HG02981 (cell line): Measurements from ENCODE around the gene GARRE1.
"Not testable (repeated sequence)": the region's sequence is repeated elsewhere in the genome, so short reads cannot be mapped to it uniquely, and the experiment has no call there.

Experiments
- ATAC-seq: cut with Tn5 transposase; IDR thresholded peaks from one replicate; pipeline ENCODE4 v1.9.1; 2021; ENCODE audit warnings: mild to moderate bottlenecking, moderate library complexity; ENCODE audit not compliant: unreplicated experiment

GARRE1 gene

GRCh38 chr19:34254046-34254697 is at the start of gene GARRE1:
Gene GARRE1 (plus strand): TSS chr19:34254554. CDS start chr19:34300474, 45,920 bp downstream.
- peak; percentile 90 for ATAC-seq

GRCh38 chr19:34205324-34205723 is 49.0 kb upstream of the GARRE1 start:
- not testable (repeated sequence) for ATAC-seq

GRCh38 chr19:34208291-34208884 is 46.0 kb upstream of the GARRE1 start:
- ATAC-seq: no peak

- no peak for ATAC-seq
These were observed 44.6 kb upstream of the GARRE1 start for GRCh38 chr19:34209726-34210125.

GRCh38 chr19:34213283-34213682 is 41.1 kb upstream of the GARRE1 start:
- no peak for ATAC-seq

- no peak for ATAC-seq
These were observed 40.3 kb upstream of the GARRE1 start for GRCh38 chr19:34214040-34214439.

GRCh38 chr19:34215006-34215665 is 39.2 kb upstream of the GARRE1 start:
- no peak for ATAC-seq

- no peak for ATAC-seq
These were observed 38.7 kb upstream of the GARRE1 start for GRCh38 chr19:34215666-34216038.

- not testable (repeated sequence) for ATAC-seq
These were observed 37.6 kb upstream of the GARRE1 start for GRCh38 chr19:34216745-34217219.

- ATAC-seq: peak; percentile 74
These were observed 36.2 kb upstream of the GARRE1 start for GRCh38 chr19:34217952-34218817.

GRCh38 chr19:34218818-34219164 is 35.6 kb upstream of the GARRE1 start:
- no peak for ATAC-seq

- no peak for ATAC-seq
These were observed 33.8 kb upstream of the GARRE1 start for GRCh38 chr19:34220472-34221063.

- ATAC-seq: no peak
These were observed 32.0 kb upstream of the GARRE1 start for GRCh38 chr19:34222386-34222785.

- no peak for ATAC-seq
These were observed 29.2 kb upstream of the GARRE1 start for GRCh38 chr19:34224996-34225658.

- no peak for ATAC-seq
These were observed 28.7 kb upstream of the GARRE1 start for GRCh38 chr19:34225659-34226015.

- ATAC-seq: no peak
These were observed 28.3 kb upstream of the GARRE1 start for GRCh38 chr19:34226036-34226435.

- ATAC-seq: no peak
These were observed 26.0 kb upstream of the GARRE1 start for GRCh38 chr19:34228347-34228746.

GRCh38 chr19:34228762-34229161 is 25.6 kb upstream of the GARRE1 start:
- ATAC-seq: no peak

- no peak for ATAC-seq
These were observed 24.6 kb upstream of the GARRE1 start for GRCh38 chr19:34229721-34230120.

GRCh38 chr19:34230820-34231219 is 23.5 kb upstream of the GARRE1 start:
- no peak for ATAC-seq
